WTC11 (cell line): ENCODE results near the gene NET1. TPM values are rescaled to one million over a fixed set of nuclear protein-coding genes. Genes with fewer than 3 reads are reported as not detected.

ENCODE experiments used
- ATAC-seq: fragments of 200-7000 bp; cut with Tn5 transposase; 2 replicates; pipeline ENCODE4 v1.10.0; 2021; ENCODE audit warnings: mild to moderate bottlenecking, moderate library complexity
- CTCF ChIA-PET: fragments of 300-600 bp; sonication (Branson Sonifier 250); formaldehyde crosslinking; loops from one replicate; lab custom pipeline; 2021; ENCODE audit warnings: antibody characterized with exemption; lab: Charles Lee
- POLR2A ChIA-PET: fragments of 350-600 bp; sonication (Branson Sonifier 250); formaldehyde crosslinking; loops from one replicate; lab custom pipeline; 2021; ENCODE audit warnings: antibody characterized with exemption; lab: Charles Lee
- DNase-seq: peaks from one replicate; pipeline ENCODE4 v3.0.0; 2021; ENCODE audit warnings: low spot score
- H3K27ac Mint-ChIP-seq: 2 replicates; pipeline ENCODE4 v1.8.0; 2021; ENCODE audit warnings: mixed read lengths
- H3K27me3 Mint-ChIP-seq: 2 replicates; pipeline ENCODE4 v1.8.0; 2021; ENCODE audit warnings: low read depth, mild to moderate bottlenecking, moderate library complexity, mixed read lengths
- H3K36me3 Mint-ChIP-seq: 2 replicates; pipeline ENCODE4 v1.8.0; 2021; ENCODE audit warnings: mixed read lengths
- H3K4me1 Mint-ChIP-seq: 2 replicates; pipeline ENCODE4 v1.8.0; 2022; ENCODE audit warnings: mixed read lengths
- H3K4me3 Mint-ChIP-seq: 2 replicates; pipeline ENCODE4 v1.8.0; 2021; ENCODE audit warnings: mild to moderate bottlenecking, moderate library complexity, mixed read lengths
- H3K9me3 Mint-ChIP-seq: 2 replicates; pipeline ENCODE4 v1.8.0; 2021; ENCODE audit warnings: mixed read lengths
- AFF4 ChIP-seq: sonication (generic); formaldehyde crosslinking; IDR thresholded peaks from 2 replicates; pipeline ENCODE4 v1.8.1; 2023; ENCODE audit warnings: mild to moderate bottlenecking, missing genetic modification reagents, borderline replicate concordance
- ATF2 ChIP-seq: sonication (generic); formaldehyde crosslinking; IDR thresholded peaks from 2 replicates; pipeline ENCODE4 v1.8.1; 2022; ENCODE audit warnings: low read depth, missing genetic modification reagents, borderline replicate concordance
- CREM ChIP-seq: sonication (generic); formaldehyde crosslinking; IDR thresholded peaks from 2 replicates; pipeline ENCODE4 v1.8.1; 2022; ENCODE audit warnings: mild to moderate bottlenecking, missing genetic modification reagents, moderate library complexity
- ESRRA ChIP-seq: sonication (generic); formaldehyde crosslinking; IDR thresholded peaks from 2 replicates; pipeline ENCODE4 v1.8.1; 2022; ENCODE audit warnings: mild to moderate bottlenecking, missing genetic modification reagents, borderline replicate concordance
- ETV6 ChIP-seq: sonication (generic); formaldehyde crosslinking; IDR thresholded peaks from 2 replicates; pipeline ENCODE4 v1.8.1; 2022; ENCODE audit warnings: mild to moderate bottlenecking, missing genetic modification reagents
- JUN ChIP-seq: sonication (generic); formaldehyde crosslinking; IDR thresholded peaks from 2 replicates; pipeline ENCODE4 v1.8.0; 2023; ENCODE audit warnings: mild to moderate bottlenecking, missing genetic modification reagents
- MXD4 ChIP-seq: fragments of 250-450 bp; sonication (Bioruptor Pico); IDR thresholded peaks from 2 replicates; pipeline ENCODE4 v1.8.0; 2021; ENCODE audit warnings: mild to moderate bottlenecking, moderate library complexity, borderline replicate concordance
- NFATC4 ChIP-seq: fragments of 250-450 bp; sonication (Bioruptor Pico); IDR thresholded peaks from 2 replicates; pipeline ENCODE4 v1.9.0; 2021; ENCODE audit warnings: mild to moderate bottlenecking
- NR3C1 ChIP-seq: sonication (generic); formaldehyde crosslinking; conservative IDR thresholded peaks from 2 replicates; pipeline ENCODE4 v1.8.1; 2023; ENCODE audit warnings: low read depth, mild to moderate bottlenecking, missing genetic modification reagents
- RORB ChIP-seq: fragments of 250-450 bp; sonication (Bioruptor Pico); IDR thresholded peaks from 2 replicates; pipeline ENCODE4 v1.9.0; 2021; ENCODE audit warnings: mild to moderate bottlenecking
- ZNF121 ChIP-seq: sonication (generic); formaldehyde crosslinking; IDR thresholded peaks from 2 replicates; pipeline ENCODE4 v1.8.0; 2023; ENCODE audit warnings: missing genetic modification reagents
- ZNF138 ChIP-seq: sonication (generic); formaldehyde crosslinking; conservative IDR thresholded peaks from 2 replicates; pipeline ENCODE4 v1.8.1; 2022; ENCODE audit warnings: mild to moderate bottlenecking, moderate library complexity, missing genetic modification reagents
- ZNF219 ChIP-seq: sonication (generic); formaldehyde crosslinking; IDR thresholded peaks from 2 replicates; pipeline ENCODE4 v1.8.0; 2023; ENCODE audit warnings: missing genetic modification reagents, mild to moderate bottlenecking, borderline replicate concordance
- ZNF423 ChIP-seq: fragments of 250-450 bp; sonication (Bioruptor Pico); IDR thresholded peaks from 2 replicates; pipeline ENCODE4 v2.1.2; 2022; ENCODE audit warnings: mild to moderate bottlenecking, moderate library complexity
- ZNF512 ChIP-seq: sonication (generic); formaldehyde crosslinking; IDR thresholded peaks from 2 replicates; pipeline ENCODE4 v1.8.1; 2022; ENCODE audit warnings: missing genetic modification reagents, borderline replicate concordance
- total RNA-seq: library from RNA; stranded (reverse); gene quantifications from 3 replicates; pipeline ENCODE4 v1.2.3, GENCODE V29; 2021
- TF ChIP-seq, protein P1 (sequence below): sonication (generic); formaldehyde crosslinking; conservative IDR thresholded peaks from 2 replicates; pipeline ENCODE4 v1.8.1; 2023; ENCODE audit warnings: mild to moderate bottlenecking, low read depth, missing genetic modification reagents, moderate library complexity
- TF ChIP-seq, protein P2 (sequence below): sonication (generic); formaldehyde crosslinking; IDR thresholded peaks from 2 replicates; pipeline ENCODE4 v1.8.1; 2023; ENCODE audit warnings: mild to moderate bottlenecking, missing genetic modification reagents, moderate library complexity
- TF ChIP-seq, protein P3 (sequence below): fragments of 250-450 bp; sonication (Bioruptor Pico); IDR thresholded peaks from 2 replicates; pipeline ENCODE4 v1.9.0; 2021; ENCODE audit warnings: mild to moderate bottlenecking
- TF ChIP-seq, protein P4 (sequence below): sonication (generic); formaldehyde crosslinking; IDR thresholded peaks from 2 replicates; pipeline ENCODE4 v1.8.0; 2022; ENCODE audit warnings: mild to moderate bottlenecking, missing genetic modification reagents

NET1 gene
- total RNA-seq, 1 experiment from 2014 or later = 85.4 TPM

DNA sequence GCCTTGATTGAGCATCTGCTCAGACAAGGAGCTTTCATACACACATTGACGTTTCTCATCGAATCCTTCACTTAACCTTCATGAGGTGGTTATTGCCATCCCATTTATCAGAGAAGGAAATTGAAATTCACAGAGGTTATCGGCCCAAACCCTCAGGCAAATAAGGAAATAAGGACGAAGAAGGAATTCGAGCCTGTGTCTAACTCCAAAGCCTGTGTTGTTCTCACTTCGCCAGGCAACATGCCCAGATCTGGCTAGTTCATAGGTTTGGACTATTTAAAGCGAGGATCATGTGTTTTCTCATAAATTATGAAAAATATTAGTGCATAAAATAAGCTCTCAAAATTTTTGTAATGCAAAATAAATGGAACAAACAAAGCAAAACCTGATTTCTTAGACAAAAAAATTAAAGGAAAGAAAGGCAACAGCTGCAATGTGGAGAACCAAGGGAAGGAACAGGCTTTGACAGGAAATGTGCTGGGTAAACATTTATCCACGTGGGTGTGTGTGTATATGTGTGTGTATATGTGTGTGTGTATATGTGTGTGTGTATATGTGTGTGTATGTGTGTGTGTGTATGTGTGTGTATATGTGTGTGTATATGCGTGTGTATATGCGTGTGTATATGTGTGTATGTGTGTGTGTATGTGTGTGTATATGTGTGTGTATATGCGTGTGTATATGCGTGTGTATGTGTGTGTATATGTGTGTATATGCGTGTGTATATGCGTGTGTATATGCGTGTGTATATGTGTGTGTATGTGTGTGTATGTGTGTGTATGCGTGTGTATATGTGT lies 42.8 kb upstream of the NET1 start (continued):
- TF ChIP-seq ZNF512 = no peak
- TF ChIP-seq, protein P1, sequence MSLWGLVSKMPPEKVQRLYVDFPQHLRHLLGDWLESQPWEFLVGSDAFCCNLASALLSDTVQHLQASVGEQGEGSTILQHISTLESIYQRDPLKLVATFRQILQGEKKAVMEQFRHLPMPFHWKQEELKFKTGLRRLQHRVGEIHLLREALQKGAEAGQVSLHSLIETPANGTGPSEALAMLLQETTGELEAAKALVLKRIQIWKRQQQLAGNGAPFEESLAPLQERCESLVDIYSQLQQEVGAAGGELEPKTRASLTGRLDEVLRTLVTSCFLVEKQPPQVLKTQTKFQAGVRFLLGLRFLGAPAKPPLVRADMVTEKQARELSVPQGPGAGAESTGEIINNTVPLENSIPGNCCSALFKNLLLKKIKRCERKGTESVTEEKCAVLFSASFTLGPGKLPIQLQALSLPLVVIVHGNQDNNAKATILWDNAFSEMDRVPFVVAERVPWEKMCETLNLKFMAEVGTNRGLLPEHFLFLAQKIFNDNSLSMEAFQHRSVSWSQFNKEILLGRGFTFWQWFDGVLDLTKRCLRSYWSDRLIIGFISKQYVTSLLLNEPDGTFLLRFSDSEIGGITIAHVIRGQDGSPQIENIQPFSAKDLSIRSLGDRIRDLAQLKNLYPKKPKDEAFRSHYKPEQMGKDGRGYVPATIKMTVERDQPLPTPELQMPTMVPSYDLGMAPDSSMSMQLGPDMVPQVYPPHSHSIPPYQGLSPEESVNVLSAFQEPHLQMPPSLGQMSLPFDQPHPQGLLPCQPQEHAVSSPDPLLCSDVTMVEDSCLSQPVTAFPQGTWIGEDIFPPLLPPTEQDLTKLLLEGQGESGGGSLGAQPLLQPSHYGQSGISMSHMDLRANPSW (CRISPR knock-in tag) = no peak
- no peak for TF ChIP-seq ZNF219
- no peak for TF ChIP-seq NR3C1 (CRISPR knock-in tag)
- no peak for TF ChIP-seq AFF4 (CRISPR knock-in tag)
- no peak for TF ChIP-seq JUN (CRISPR knock-in tag)
- no peak for TF ChIP-seq RORB (CRISPR knock-in tag)
- TF ChIP-seq ETV6 (CRISPR knock-in tag) = no peak

- ChIA-PET CTCF (no interaction called here), POLR2A (no interaction called here)
- no peak for ATAC-seq
- no peak for DNase-seq
- peak overlapping the region; percentile 37; the same call in 1 of the 2 replicates for H3K27ac Mint-ChIP-seq
- H3K27me3 Mint-ChIP-seq = no peaks in the 10 kb centered on the region
- H3K36me3 Mint-ChIP-seq = peaks cover 15% of the 10 kb centered on the region
- H3K4me1 Mint-ChIP-seq = peaks cover 4% of the 10 kb centered on the region; the same call in 1 of the 2 replicates
- peaks cover 40% of the 10 kb centered on the region for H3K9me3 Mint-ChIP-seq
- no peak overlapping the region for H3K4me3 Mint-ChIP-seq
- TF ChIP-seq, protein P2, sequence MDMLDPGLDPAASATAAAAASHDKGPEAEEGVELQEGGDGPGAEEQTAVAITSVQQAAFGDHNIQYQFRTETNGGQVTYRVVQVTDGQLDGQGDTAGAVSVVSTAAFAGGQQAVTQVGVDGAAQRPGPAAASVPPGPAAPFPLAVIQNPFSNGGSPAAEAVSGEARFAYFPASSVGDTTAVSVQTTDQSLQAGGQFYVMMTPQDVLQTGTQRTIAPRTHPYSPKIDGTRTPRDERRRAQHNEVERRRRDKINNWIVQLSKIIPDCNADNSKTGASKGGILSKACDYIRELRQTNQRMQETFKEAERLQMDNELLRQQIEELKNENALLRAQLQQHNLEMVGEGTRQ (CRISPR knock-in tag) = no peak
- TF ChIP-seq, protein P3, sequence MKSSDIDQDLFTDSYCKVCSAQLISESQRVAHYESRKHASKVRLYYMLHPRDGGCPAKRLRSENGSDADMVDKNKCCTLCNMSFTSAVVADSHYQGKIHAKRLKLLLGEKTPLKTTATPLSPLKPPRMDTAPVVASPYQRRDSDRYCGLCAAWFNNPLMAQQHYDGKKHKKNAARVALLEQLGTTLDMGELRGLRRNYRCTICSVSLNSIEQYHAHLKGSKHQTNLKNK (CRISPR knock-in tag) = no peak
- no peak for TF ChIP-seq ATF2 (CRISPR knock-in tag)
- TF ChIP-seq ESRRA (CRISPR knock-in tag) = no peak
- no peak for TF ChIP-seq CREM (CRISPR knock-in tag)
- no peak for TF ChIP-seq NFATC4 (CRISPR knock-in tag)
- TF ChIP-seq ZNF423 (CRISPR knock-in tag) = no peak
- no peak for TF ChIP-seq ZNF138 (CRISPR knock-in tag)
- no peak for TF ChIP-seq ZNF121
- TF ChIP-seq, protein P4, sequence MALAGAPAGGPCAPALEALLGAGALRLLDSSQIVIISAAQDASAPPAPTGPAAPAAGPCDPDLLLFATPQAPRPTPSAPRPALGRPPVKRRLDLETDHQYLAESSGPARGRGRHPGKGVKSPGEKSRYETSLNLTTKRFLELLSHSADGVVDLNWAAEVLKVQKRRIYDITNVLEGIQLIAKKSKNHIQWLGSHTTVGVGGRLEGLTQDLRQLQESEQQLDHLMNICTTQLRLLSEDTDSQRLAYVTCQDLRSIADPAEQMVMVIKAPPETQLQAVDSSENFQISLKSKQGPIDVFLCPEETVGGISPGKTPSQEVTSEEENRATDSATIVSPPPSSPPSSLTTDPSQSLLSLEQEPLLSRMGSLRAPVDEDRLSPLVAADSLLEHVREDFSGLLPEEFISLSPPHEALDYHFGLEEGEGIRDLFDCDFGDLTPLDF (CRISPR knock-in tag) = no peak
- TF ChIP-seq MXD4 = no peak
These were observed 41.6 kb upstream of the NET1 start for GRCh38 chr10:5370493-5371352.
